GM19351 (cell line): Measurements from ENCODE around the gene THOP1.

Experiments
- ATAC-seq: cut with Tn5 transposase; IDR thresholded peaks from one replicate; pipeline ENCODE4 v1.9.1; 2021; ENCODE audit warnings: mild to moderate bottlenecking, moderate library complexity; ENCODE audit not compliant: unreplicated experiment

The THOP1 gene

GRCh38 chr19:2761876-2762782 is 23.2 kb upstream of the THOP1 start:
- ATAC-seq, result no peak

- no peak for ATAC-seq
These were observed 22.4 kb upstream of the THOP1 start for GRCh38 chr19:2762783-2763496.

- ATAC-seq, result no peak
These were observed 21.6 kb upstream of the THOP1 start for GRCh38 chr19:2763687-2764086.

- no peak for ATAC-seq
These were observed 20.4 kb upstream of the THOP1 start for GRCh38 chr19:2764945-2765344.

- ATAC-seq, result no peak
These were observed 19.9 kb upstream of the THOP1 start for GRCh38 chr19:2765376-2765775.

GRCh38 chr19:2766594-2767372 is 18.5 kb upstream of the THOP1 start:
- ATAC-seq, result no peak

- no peak for ATAC-seq
These were observed 17.6 kb upstream of the THOP1 start for GRCh38 chr19:2767688-2768087.

GRCh38 chr19:2768365-2769132 is 16.8 kb upstream of the THOP1 start:
- no peak for ATAC-seq

- no peak for ATAC-seq
These were observed 16.1 kb upstream of the THOP1 start for GRCh38 chr19:2769218-2769617.

- no peak for ATAC-seq
These were observed 15.0 kb upstream of the THOP1 start for GRCh38 chr19:2770055-2771013.

GRCh38 chr19:2771786-2772674 is 13.3 kb upstream of the THOP1 start:
- ATAC-seq, result no peak

GRCh38 chr19:2774083-2774679 is 11.1 kb upstream of the THOP1 start:
- no peak for ATAC-seq

GRCh38 chr19:2774953-2775555 is 10.2 kb upstream of the THOP1 start:
- ATAC-seq, result no peak

- no peak for ATAC-seq
These were observed 9.5 kb upstream of the THOP1 start for GRCh38 chr19:2775556-2776430.

- ATAC-seq, result no peak
These were observed 7.2 kb upstream of the THOP1 start for GRCh38 chr19:2777952-2778683.

- ATAC-seq, result no peak
These were observed 6.1 kb upstream of the THOP1 start for GRCh38 chr19:2779121-2779740.
